GM21360 (cell line): ENCODE data around the gene ANTXR2.

Source experiments
- ATAC-seq: cut with Tn5 transposase; IDR thresholded peaks from one replicate; pipeline ENCODE4 v1.9.1; 2021; ENCODE audit warnings: mild to moderate bottlenecking, moderate library complexity; ENCODE audit not compliant: unreplicated experiment

ANTXR2 gene

GRCh38 chr4:80070880-80071603, 2.0 kb downstream of the ANTXR2 start:
- ATAC-seq, result no peak

GRCh38 chr4:80069837-80070731, 2.9 kb downstream of the ANTXR2 start:
- ATAC-seq, result peak; percentile 24

GRCh38 chr4:80069108-80069836, 3.8 kb downstream of the ANTXR2 start:
- ATAC-seq, result no peak

GRCh38 chr4:80065601-80066000, 7.4 kb downstream of the ANTXR2 start:
- no peak for ATAC-seq

- no peak for ATAC-seq
Observed at GRCh38 chr4:80062527-80062926, 10.5 kb downstream of the ANTXR2 start.

GRCh38 chr4:80060804-80061203, 12.2 kb downstream of the ANTXR2 start:
- no peak for ATAC-seq

- peak; percentile 99 for ATAC-seq
Observed at GRCh38 chr4:80058740-80059139, 14.3 kb downstream of the ANTXR2 start.

- ATAC-seq, result no peak
Observed at GRCh38 chr4:80054375-80054774, 18.7 kb downstream of the ANTXR2 start.

- ATAC-seq, result no peak
Observed at GRCh38 chr4:80053140-80053910, 19.7 kb downstream of the ANTXR2 start.

- no peak for ATAC-seq
Observed at GRCh38 chr4:80049813-80050534, 23.1 kb downstream of the ANTXR2 start.

- no peak for ATAC-seq
Observed at GRCh38 chr4:80049402-80049801, 23.6 kb downstream of the ANTXR2 start.

- ATAC-seq, result no peak
Observed at GRCh38 chr4:80045786-80046185, 27.2 kb downstream of the ANTXR2 start.

GRCh38 chr4:80043541-80043940, 29.5 kb downstream of the ANTXR2 start:
- ATAC-seq, result no peak

GRCh38 chr4:80042821-80043220, 30.2 kb downstream of the ANTXR2 start:
- no peak for ATAC-seq

- ATAC-seq, result no peak
Observed at GRCh38 chr4:80037864-80038263, 35.2 kb downstream of the ANTXR2 start.

- ATAC-seq, result no peak
Observed at GRCh38 chr4:80036949-80037685, 35.9 kb downstream of the ANTXR2 start.

- no peak for ATAC-seq
Observed at GRCh38 chr4:80036306-80036705, 36.7 kb downstream of the ANTXR2 start.

GRCh38 chr4:80035336-80035735, 37.7 kb downstream of the ANTXR2 start:
- no peak for ATAC-seq

- no peak for ATAC-seq
Observed at GRCh38 chr4:80033581-80033980, 39.4 kb downstream of the ANTXR2 start.
